ENCODE measurements around the gene NOX5. TPM values are rescaled to one million over a fixed set of nuclear protein-coding genes. Genes with fewer than 3 reads are reported as not detected.

Gene NOX5
- polyA plus RNA-seq, 3 donors = 0.38 to 0.43 (median 0.40) TPM

DNA sequence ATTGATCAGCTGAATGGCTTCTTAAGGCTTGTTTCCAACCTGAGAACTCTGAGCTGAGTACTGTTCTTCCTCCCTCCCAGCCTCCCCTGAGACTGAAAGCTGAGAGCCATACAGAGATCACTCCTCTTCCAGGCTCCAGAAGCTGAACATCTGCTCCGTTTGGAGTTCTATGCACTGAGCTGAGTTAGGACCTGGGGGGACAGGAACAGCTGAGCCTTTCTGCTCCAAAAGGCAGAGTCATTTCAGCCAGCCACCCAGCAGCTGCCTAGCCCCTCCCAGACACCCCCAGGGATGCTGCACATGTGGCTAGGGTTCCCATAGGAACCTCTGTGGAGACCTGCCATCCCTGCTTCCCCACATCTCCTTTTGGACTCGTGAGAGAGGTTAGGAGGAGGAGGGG is 81.7 kb downstream of the NOX5 start:
- DNase-seq (ENCODE audit: low read depth in 3 of 3, low spot score in 2 of 3) = no peak

DNA sequence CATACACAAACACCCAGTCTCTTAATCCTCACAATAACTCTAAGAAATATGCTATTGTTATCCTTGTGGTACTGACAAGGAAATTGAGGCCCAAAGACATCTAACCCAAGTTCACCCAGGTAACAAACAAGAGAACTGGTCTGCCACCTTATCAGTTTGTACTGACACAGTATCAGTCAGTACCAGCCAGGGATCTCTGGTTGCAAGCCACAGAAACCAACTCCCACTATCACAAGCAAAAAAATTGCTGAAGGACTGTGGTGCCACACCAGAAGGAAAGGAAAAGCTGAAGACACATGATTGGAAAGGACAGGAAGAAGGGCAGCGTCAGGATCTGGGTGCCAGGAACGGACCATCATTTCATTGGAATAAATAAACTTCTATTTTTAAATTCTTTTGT is 82.1 kb downstream of the NOX5 start:
- no peak for DNase-seq (ENCODE audit: low read depth in 3 of 3, low spot score in 2 of 3)

GRCh38 chr15:69098771-69099170 is 84.3 kb downstream of the NOX5 start:
- no peak for DNase-seq (ENCODE audit: low read depth in 3 of 3, low spot score in 2 of 3)

GRCh38 chr15:69099941-69100340 is 85.4 kb downstream of the NOX5 start:
- DNase-seq (ENCODE audit: low read depth in 3 of 3, low spot score in 2 of 3) = no peak

GRCh38 chr15:69100821-69101220 is 86.3 kb downstream of the NOX5 start:
- DNase-seq (ENCODE audit: low read depth in 3 of 3, low spot score in 2 of 3) = no peak

- DNase-seq (ENCODE audit: low read depth in 3 of 3, low spot score in 2 of 3) = no peak
Observed at GRCh38 chr15:69104050-69104750, 89.7 kb downstream of the NOX5 start.

GRCh38 chr15:69105451-69105985 is 91.0 kb downstream of the NOX5 start:
- DNase-seq (ENCODE audit: low read depth in 3 of 3, low spot score in 2 of 3) = no peak

DNA sequence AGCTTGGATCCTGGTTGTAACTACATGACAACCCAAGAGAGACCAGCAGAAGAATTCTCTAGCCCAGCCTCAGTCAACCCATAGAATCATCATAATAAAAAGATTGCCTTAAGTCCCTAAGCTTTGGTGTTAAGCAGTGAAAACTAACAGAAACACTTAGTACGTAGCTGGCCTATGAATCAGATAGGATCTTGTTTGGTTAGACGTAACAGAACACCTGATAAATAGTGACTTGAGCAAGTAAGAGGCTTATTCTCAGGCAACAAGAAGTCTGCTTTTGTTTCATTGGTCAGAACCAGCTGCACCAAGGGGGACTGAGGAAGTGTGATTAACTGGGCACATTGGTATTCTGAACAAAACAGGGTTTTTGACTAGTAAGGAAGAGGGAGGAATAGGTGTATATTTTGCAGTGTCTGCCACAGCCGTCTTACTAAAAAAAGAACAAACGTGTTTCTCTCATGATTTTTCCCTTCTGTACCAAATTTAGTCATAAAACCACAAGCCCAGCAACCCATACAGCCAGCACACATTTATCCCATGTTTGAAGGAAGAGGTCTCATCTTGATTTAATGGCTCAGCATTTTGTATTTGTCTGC is 92.6 kb downstream of the NOX5 start:
- DNase-seq (ENCODE audit: low read depth in 3 of 3, low spot score in 2 of 3) = no peak

Other genes starting within 250 kb of the NOX5 start
- gene ANP32A, start 193.8 kb upstream of the NOX5 start, polyA plus RNA-seq (ENCODE audit: insufficient read length in 3 of 3) = 100 to 1,000 TPM; 303 to 333 (median 312) TPM
- 1 to 10 TPM; 5.5 to 6.7 (median 5.8) TPM for gene SPESP1, start 84.2 kb upstream of the NOX5 start, polyA plus RNA-seq (ENCODE audit: insufficient read length in 3 of 3)
- 10 to 100 TPM; 47.5 to 48.7 (median 48.6) TPM for gene GLCE, start 145.9 kb downstream of the NOX5 start, polyA plus RNA-seq (ENCODE audit: insufficient read length in 3 of 3)